Spleen (tissue), 7 donors: Measurements from ENCODE around the gene WNT7A.

Experiments
- CTCF ChIP-seq, 11 experiments: fragments of 200-600 bp in 7 of 11; fragments of 450-650 bp in 4 of 11; sonication (generic) in 4 of 11; IDR thresholded peaks in 8 of 11; conservative IDR thresholded peaks in 3 of 11; 1 replicate in 7 of 11; 2 replicates in 4 of 11; pipeline versions ENCODE4 v1.4.0 to v1.8.0; 2016 to 2021; ENCODE audit warnings: antibody characterized with exemption in 11 of 11, inconsistent platforms in 4 of 11, mild to moderate bottlenecking in 1 of 11
- POLR2A ChIP-seq, 3 donors: fragments of 450-650 bp; IDR thresholded peaks; one replicate each; pipeline ENCODE4 v1.5.1; 2017; ENCODE audit warnings: antibody characterized with exemption in 3 of 3, mild to moderate bottlenecking in 1 of 3
- donor health status: DM: no; HTN: no; CAD: no; lungs with moderate emphysema.
- donor health status: DM: no; HTN: no; CAD: no.
- donor health status: DM: no; HTN: no; CAD: no.

DNA sequence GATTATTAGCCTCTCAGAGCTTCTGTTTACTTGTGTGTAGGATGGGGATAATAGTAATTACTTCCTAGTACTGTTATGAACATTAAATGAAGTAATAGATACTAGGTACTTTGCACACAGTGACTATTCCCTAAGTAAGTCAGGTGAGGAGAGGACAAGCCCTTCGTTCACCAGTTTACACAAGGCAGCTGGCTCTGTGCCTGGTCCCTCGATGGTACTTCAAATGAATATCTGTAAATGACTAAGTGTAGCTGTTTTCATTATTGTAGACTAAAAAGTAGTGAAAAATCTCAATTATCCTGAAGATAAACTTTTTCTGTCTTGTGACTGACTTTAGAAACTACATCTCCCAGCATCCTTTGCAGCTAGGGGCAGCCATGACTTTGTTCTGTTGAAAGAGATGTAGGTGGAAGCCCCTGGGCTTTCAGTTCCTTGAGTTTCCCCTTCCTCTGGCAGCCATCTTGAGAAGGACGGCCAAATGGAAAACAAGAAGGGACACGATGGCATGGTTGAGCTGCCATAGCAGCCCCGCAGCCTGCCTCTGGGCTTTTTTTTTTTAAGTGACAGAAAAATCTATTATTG lies 11.7 kb upstream of the WNT7A start:
- TF ChIP-seq CTCF (IDR thresholded peaks at IDR 0.05 in 8 of 11, conservative IDR thresholded peaks at IDR 0.05 in 3 of 11) (no peak), POLR2A (IDR thresholded peaks at IDR 0.05) (no peak)
